Thyroid gland (tissue), 4 donors: ENCODE data around the gene STON1. TPM values are rescaled to one million over a fixed set of nuclear protein-coding genes. Genes with fewer than 3 reads are reported as not detected.
A peak's percentile ranks its signal among the peaks of the same experiment; 100 is the strongest.

Experiments used
- DNase-seq, 2 donors: peaks; one replicate each; pipeline ENCODE4 v3.0.0-alpha.2; 2019
- H3K27ac ChIP-seq, 3 donors: fragments of 200-600 bp; sonication (generic); 1 replicate in 2 of 3; 2 replicates in 1 of 3; pipeline ENCODE4 v1.5.1; 2016 to 2019; ENCODE audit warnings: mild to moderate bottlenecking in 1 of 3, moderate library complexity in 1 of 3
- H3K27me3 ChIP-seq: fragments of 200-600 bp; sonication (generic); one replicate; pipeline ENCODE4 v1.5.1; 2019
- H3K36me3 ChIP-seq, 2 donors: fragments of 200-600 bp; sonication (generic); one replicate each; pipeline ENCODE4 v1.5.1; 2016 to 2019
- H3K4me1 ChIP-seq, 2 donors: fragments of 200-600 bp; sonication (generic); one replicate each; pipeline ENCODE4 v1.5.1; 2017 to 2019
- H3K4me3 ChIP-seq, 3 donors: fragments of 200-600 bp; sonication (generic); replicated peaks in 1 of 3; 1 replicate in 2 of 3; 2 replicates in 1 of 3; pipeline ENCODE4 v1.5.1; 2016; ENCODE audit warnings: mild to moderate bottlenecking in 1 of 3
- H3K9me3 ChIP-seq: fragments of 200-600 bp; sonication (generic); one replicate; pipeline ENCODE4 v1.5.1; 2017
- POLR2A ChIP-seq, 2 donors: fragments of 450-650 bp; IDR thresholded peaks; one replicate each; pipeline ENCODE4 v1.6.1; 2017; ENCODE audit warnings: antibody characterized with exemption in 2 of 2, mild to moderate bottlenecking in 2 of 2, moderate library complexity in 1 of 2
- WGBS, 2 donors: methylation state at CpG; one replicate each; pipeline ENCODE4 v1.1.5; 2017; 5-methylcytosine and 5-hydroxymethylcytosine counted together
- intact Hi-C: fragments of 100-400 bp; cut with DNase I; formaldehyde crosslinking; loops from one replicate; pipeline ENCODE4 v1.15.1; 2023
- total RNA-seq, 4 donors: library from RNA; depleted of rRNA; stranded (reverse); fragments of >200 nt; gene quantifications; one replicate each; pipeline ENCODE4 v1.2.3, GENCODE V29; 2016
- TF ChIP-seq, protein P1 (sequence below), 6 experiments: fragments of 200-600 bp in 3 of 6; fragments of 450-650 bp in 3 of 6; sonication (generic) in 3 of 6; IDR thresholded peaks; one replicate each; pipeline ENCODE4 v1.5.1; 2016 to 2019; ENCODE audit warnings: antibody characterized with exemption in 6 of 6, mild to moderate bottlenecking in 2 of 6, inconsistent platforms in 1 of 6, moderate library complexity in 1 of 6

The STON1 gene
- total RNA-seq, 4 donors from 2014 or later, result 11.4 to 29.8 (median 15.3) TPM

DNA sequence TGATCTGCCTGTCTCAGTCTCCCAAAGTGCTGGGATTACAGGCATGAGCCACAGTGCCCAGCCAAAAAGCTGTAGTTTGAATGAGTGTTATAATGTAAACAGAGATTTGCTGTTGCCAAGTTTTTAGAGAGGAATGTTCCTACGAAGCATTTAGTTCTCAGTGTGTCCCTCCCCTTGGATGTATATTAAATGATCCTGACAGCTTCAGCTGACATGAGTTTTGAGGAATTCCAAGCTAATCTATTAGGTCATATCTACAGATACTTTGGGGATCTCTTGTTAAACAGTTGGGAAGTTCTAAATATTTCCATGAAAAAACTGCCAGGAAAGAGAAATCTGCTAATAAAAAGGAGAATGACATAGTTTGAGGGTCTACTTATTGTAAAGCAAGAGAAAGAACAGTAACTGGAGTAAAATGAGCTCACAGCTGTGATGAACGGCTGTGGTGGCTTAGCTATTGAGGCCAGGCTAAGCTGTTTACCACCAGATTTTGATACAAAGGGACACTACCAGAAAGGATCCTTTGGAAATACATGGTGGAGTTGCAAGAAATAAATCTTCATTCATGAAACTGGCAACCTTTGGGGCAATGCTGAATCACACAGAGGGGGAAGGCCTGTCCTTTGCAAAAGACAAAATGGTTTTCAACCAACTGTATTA is 2.6 kb upstream of the STON1 start:
- no peaks in the 10 kb centered on the region for H3K27me3 ChIP-seq
- H3K4me3 ChIP-seq, result no peak overlapping the region
- no peak overlapping the region for H3K27ac ChIP-seq
- no peaks in the 10 kb centered on the region for H3K36me3 ChIP-seq
- 89 to 91% methylated on average over 2 of the region's 2 CpGs for WGBS, 2 donors
- intact Hi-C loops, result no loop called here
- H3K9me3 ChIP-seq, result no peaks in the 10 kb centered on the region
- no peak for DNase-seq
- TF ChIP-seq, protein P1, sequence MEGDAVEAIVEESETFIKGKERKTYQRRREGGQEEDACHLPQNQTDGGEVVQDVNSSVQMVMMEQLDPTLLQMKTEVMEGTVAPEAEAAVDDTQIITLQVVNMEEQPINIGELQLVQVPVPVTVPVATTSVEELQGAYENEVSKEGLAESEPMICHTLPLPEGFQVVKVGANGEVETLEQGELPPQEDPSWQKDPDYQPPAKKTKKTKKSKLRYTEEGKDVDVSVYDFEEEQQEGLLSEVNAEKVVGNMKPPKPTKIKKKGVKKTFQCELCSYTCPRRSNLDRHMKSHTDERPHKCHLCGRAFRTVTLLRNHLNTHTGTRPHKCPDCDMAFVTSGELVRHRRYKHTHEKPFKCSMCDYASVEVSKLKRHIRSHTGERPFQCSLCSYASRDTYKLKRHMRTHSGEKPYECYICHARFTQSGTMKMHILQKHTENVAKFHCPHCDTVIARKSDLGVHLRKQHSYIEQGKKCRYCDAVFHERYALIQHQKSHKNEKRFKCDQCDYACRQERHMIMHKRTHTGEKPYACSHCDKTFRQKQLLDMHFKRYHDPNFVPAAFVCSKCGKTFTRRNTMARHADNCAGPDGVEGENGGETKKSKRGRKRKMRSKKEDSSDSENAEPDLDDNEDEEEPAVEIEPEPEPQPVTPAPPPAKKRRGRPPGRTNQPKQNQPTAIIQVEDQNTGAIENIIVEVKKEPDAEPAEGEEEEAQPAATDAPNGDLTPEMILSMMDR (IDR thresholded peaks at IDR 0.05), result no peak
- TF ChIP-seq POLR2A (IDR thresholded peaks at IDR 0.05), result no peak
- peaks cover 7 to 10% of the 10 kb centered on the region in 2 donors for H3K4me1 ChIP-seq

DNA sequence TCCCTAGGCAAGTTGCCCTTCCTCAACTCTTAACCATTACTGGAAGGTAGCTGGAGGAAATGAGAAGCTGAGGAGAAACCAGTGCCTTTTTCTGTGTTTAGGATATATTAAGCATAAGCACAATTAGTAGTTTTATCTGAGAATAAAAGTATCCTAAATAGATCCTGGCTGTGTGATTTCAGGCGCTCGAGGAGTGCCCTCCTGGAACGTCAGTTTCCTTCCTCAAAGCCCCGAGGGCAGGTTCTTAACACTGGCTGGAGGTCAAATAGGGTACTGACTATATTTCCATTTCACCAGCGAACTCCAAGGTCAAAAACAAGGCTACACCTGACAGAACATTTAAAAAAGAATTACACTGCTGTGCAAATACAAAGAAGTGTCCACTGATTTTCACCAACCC is 1.5 kb upstream of the STON1 start:
- no peaks in the 10 kb centered on the region for H3K9me3 ChIP-seq
- H3K27ac ChIP-seq, result no peak overlapping the region
- H3K36me3 ChIP-seq, result no peaks in the 10 kb centered on the region
- TF ChIP-seq, protein P1 (IDR thresholded peaks at IDR 0.05), result no peak
- TF ChIP-seq POLR2A (IDR thresholded peaks at IDR 0.05), result no peak
- no peak overlapping the region for H3K4me3 ChIP-seq
- 74 to 93% methylated on average over 5 of the region's 5 CpGs for WGBS, 2 donors
- intact Hi-C loops, result no loop called here
- peaks cover 7 to 10% of the 10 kb centered on the region in 2 donors for H3K4me1 ChIP-seq
- H3K27me3 ChIP-seq, result no peaks in the 10 kb centered on the region
- no peak for DNase-seq

DNA sequence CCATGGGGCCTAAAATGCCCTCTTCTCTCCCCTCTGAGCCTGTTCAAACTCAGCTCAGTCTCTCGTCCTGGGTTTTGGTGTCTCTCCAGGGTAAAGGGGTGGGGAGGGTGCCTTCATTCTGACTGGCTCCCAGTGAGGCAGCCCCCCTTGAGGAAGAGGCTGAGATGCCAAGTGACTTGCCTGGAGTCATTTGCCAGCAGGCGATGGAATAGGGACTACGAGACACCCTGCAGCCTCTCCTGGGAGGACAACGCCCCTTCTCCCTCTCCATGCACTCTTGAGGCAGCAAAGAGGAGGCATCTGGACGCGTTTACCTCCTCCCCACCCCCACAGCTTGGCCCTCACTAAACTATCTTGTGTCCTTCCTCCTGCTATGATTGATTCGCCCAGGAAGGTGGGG is 760 bp upstream of the STON1 start:
- no peaks in the 10 kb centered on the region for H3K36me3 ChIP-seq
- TF ChIP-seq, protein P1 (IDR thresholded peaks at IDR 0.05), result no peak
- TF ChIP-seq POLR2A (IDR thresholded peaks at IDR 0.05), result no peak
- H3K4me3 ChIP-seq, result peak overlapping the region in 1 of 3 donors; percentile 49
- no peaks in the 10 kb centered on the region for H3K27me3 ChIP-seq
- intact Hi-C loops, result no loop called here
- no peaks in the 10 kb centered on the region for H3K9me3 ChIP-seq
- H3K27ac ChIP-seq, result peak overlapping the region in 2 of 3 donors; percentile 36 to 83
- 33 to 40% methylated on average over 7 of the region's 7 CpGs for WGBS, 2 donors
- H3K4me1 ChIP-seq, result peaks cover 7 to 10% of the 10 kb centered on the region in 2 donors
- DNase-seq, result peak; percentile 29 to 52

DNA sequence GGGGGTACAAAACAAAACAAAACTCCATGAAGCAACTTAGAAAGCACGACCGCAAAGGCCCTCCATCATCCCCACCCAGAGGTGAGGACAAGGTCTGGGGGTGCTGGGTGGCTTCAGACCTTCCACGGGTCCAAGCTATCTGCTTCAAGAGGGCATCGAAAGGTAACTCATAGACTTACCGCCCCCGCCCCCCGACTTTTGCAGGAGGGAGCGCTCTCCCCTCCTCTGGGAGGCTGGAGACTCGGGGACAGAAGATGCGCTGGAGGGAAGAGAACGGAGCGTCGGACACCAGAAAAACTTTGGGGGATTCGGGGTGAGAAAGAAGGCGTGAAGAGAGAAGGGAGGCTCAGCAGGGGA is 300 bp upstream of the STON1 start:
- Histone ChIP-seq H3K4me3 (peak overlapping the region in 1 of 3 donors; percentile 49), H3K27ac (peak overlapping the region in 2 of 3 donors; percentile 62 to 83), H3K9me3 (no peaks in the 10 kb centered on the region), H3K4me1 (peaks cover 7 to 10% of the 10 kb centered on the region in 2 donors), H3K27me3 (no peaks in the 10 kb centered on the region), H3K36me3 (no peaks in the 10 kb centered on the region)
- TF ChIP-seq, protein P1 (IDR thresholded peaks at IDR 0.05), result no peak
- intact Hi-C loops, result no loop called here
- 2 to 8% methylated on average over 15 of the region's 15 CpGs for WGBS, 2 donors
- no peak for DNase-seq

DNA sequence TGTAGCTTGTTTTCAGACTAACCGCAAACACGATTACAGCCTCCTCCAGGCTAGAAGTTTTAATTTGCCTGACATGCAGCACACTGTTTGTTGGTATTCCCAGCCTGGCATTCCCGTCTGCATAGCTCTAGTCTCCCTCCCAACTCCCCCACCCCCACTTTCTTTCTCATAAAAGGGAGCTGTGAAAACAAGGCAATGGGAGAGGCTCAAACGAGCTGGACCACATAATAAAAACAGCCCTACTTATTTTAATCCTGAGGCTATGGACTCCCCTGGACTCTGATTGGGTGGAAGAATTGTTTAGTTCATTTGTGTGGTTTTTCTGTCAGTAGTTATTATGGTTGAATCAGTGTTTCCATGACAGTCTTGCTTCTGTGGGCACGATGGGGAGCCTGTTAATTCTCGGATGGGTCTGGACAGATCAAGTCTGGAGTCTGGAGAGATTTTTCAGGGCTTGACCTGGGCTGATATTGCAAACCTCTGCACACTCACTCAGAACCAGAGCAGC is 1.2 kb downstream of the STON1 start:
- peak overlapping the region; percentile 19 to 91 (median 49) for H3K4me3 ChIP-seq
- peak overlapping the region; percentile 7 to 83 (median 62) for H3K27ac ChIP-seq
- no peaks in the 10 kb centered on the region for H3K9me3 ChIP-seq
- peaks cover 7 to 10% of the 10 kb centered on the region in 2 donors for H3K4me1 ChIP-seq
- TF ChIP-seq, protein P1 (IDR thresholded peaks at IDR 0.05), result no peak
- no peak for TF ChIP-seq POLR2A (IDR thresholded peaks at IDR 0.05)
- peak; percentile 41 to 44 for DNase-seq
- intact Hi-C loops, result no loop called here
- H3K27me3 ChIP-seq, result no peaks in the 10 kb centered on the region
- H3K36me3 ChIP-seq, result no peaks in the 10 kb centered on the region
- WGBS, 2 donors, result 12 to 17% methylated on average over 6 of the region's 6 CpGs
